DMS53 treated with DMSO at 0.1 percent for 48 hours (cell line): Measurements from ENCODE around the gene KLHDC4.

Experiments
- DNase-seq: peaks from one replicate; lab custom pipeline; 2025; ENCODE audit not compliant: unreplicated experiment; lab: John Stamatoyannopoulos, UW

Gene KLHDC4

GRCh38 chr16:87701505-87701921 is 64.3 kb downstream of the KLHDC4 start:
- no peak for DNase-seq

GRCh38 chr16:87701078-87701460 is 64.7 kb downstream of the KLHDC4 start:
- DNase-seq = no peak

GRCh38 chr16:87700406-87701077 is 65.2 kb downstream of the KLHDC4 start:
- DNase-seq = no peak

GRCh38 chr16:87698676-87699199 is 67.0 kb downstream of the KLHDC4 start:
- DNase-seq = no peak

DNA sequence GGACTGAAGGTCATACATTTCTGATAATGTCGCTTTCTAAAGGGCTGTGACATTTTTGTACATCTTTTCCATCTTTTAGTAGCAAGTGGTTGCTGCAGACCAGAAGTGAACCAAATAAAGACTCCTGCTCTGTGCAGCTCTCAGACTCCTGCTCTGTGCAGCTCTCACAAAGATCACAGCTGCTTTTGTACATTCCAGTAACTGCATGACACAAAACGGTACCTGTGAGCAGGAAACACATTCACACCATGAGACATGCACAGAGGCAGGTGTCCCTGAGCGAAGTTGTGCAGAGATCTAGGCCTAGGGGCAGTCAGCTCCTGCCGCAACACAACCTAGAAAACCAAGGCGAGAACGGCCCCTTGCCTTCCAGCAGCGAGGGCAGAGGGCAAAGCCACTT is 67.5 kb downstream of the KLHDC4 start:
- no peak for DNase-seq

- no peak for DNase-seq
These were observed 68.0 kb downstream of the KLHDC4 start for GRCh38 chr16:87697792-87698191.

DNA sequence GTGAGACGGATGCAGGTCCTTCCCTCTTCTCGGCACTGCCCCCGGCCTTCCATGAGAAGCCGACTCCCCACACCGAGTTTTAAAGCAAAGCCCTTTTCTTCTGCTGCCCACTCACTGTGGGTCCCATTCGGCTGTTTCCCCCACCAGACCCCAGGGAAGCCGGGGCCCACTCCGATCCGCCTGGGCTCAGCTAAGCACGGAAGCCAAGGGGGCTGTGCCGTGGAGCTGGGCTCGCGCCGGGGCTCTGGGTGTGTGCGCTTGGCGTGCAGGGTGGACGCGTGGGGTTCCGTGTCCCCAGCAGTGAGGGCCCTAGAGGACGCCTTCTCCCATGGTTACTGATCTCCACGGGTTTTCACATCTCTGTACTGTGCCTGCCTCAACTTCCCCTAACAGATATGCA is 68.5 kb downstream of the KLHDC4 start:
- DNase-seq = no peak

DNA sequence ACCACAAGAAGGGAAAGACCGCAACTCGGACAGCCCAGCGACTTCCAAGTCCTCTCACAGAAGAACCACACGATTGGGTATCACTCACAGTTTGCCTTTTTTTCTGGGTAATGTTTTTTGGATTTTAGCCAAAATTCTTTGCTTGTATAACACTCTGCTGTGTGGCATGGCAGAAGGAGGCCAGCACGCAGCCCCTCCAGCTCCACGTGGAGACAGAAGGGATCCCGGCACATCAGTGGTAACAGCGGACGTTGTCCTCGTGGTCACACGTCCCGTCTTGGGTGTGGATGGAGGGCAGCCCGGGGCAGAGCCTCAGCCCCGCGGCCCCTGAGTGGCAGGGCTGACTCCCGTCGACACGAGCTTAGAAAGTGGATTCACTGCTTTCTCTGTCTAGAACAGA is 69.1 kb downstream of the KLHDC4 start:
- no peak for DNase-seq

GRCh38 chr16:87695534-87695933 is 70.3 kb downstream of the KLHDC4 start:
- DNase-seq = no peak

- DNase-seq = no peak
These were observed 71.2 kb downstream of the KLHDC4 start for GRCh38 chr16:87694441-87695125.

- DNase-seq = no peak
These were observed 72.0 kb downstream of the KLHDC4 start for GRCh38 chr16:87693827-87694226.

- DNase-seq = no peak
These were observed 73.0 kb downstream of the KLHDC4 start for GRCh38 chr16:87692756-87693155.

DNA sequence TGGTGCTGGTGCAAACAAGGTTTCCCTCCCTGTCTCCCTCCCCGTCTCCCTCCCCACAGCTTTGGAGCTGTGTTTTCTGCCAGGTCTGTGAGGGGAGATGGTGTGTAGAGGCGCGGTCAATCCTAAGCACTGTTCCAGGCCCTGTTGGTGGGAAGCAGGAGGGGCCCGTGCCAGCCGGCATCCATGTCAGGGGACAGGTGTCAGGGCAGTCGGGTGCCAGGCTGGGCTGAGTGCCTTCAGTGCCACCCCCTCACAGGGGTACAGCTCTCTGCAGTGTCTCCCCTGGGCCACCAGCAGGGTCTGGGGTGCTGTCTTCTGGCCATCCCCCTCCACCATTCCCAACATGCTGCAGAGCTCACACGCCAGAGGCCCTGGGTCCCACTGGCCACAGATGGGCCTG is 73.6 kb downstream of the KLHDC4 start:
- DNase-seq = no peak

- DNase-seq = no peak
These were observed 74.1 kb downstream of the KLHDC4 start for GRCh38 chr16:87691686-87692079.

DNA sequence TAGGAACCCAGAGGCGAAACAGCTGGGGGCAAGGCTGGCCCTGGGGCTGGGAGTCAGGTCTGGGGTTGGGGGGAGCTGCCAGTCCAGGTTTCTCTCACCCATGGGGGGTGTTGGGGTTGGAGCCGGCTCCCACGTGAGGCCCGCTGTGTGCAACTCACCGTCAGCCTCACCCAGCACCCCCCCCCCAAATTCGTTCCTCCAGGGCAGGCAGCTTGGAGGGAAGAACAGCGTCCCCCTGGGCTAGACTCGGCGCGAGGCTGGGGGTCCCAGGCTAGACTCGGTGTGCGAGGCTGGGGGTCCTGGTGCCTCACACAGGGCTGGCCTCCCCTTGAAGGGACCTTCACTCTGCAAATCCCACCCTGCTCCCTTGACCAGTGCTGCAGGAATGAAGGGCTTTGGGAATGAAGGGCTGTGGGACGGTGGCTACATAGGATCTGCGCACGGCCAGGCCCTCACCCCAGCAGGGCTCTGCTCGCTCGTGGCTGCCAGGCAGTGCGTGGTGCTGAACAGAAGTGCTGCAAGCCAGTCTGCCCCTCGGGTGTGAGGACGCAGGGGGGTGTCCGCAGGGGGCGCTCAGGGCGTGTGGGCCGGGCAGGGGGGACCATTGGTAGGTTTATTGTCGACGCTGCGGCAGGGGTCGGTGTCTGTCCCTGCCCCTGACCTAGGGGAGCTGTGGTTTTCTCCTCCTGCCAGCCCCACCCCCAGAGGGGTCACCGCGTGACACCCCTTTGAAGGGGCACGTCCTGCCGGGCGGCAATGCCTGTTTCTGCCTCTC is 74.7 kb downstream of the KLHDC4 start:
- DNase-seq = no peak

GRCh38 chr16:87689956-87690465 is 75.8 kb downstream of the KLHDC4 start:
- no peak for DNase-seq

- DNase-seq = no peak
These were observed 76.6 kb downstream of the KLHDC4 start for GRCh38 chr16:87688876-87689815.

- no peak for DNase-seq
These were observed 77.7 kb downstream of the KLHDC4 start for GRCh38 chr16:87687998-87688529.

DNA sequence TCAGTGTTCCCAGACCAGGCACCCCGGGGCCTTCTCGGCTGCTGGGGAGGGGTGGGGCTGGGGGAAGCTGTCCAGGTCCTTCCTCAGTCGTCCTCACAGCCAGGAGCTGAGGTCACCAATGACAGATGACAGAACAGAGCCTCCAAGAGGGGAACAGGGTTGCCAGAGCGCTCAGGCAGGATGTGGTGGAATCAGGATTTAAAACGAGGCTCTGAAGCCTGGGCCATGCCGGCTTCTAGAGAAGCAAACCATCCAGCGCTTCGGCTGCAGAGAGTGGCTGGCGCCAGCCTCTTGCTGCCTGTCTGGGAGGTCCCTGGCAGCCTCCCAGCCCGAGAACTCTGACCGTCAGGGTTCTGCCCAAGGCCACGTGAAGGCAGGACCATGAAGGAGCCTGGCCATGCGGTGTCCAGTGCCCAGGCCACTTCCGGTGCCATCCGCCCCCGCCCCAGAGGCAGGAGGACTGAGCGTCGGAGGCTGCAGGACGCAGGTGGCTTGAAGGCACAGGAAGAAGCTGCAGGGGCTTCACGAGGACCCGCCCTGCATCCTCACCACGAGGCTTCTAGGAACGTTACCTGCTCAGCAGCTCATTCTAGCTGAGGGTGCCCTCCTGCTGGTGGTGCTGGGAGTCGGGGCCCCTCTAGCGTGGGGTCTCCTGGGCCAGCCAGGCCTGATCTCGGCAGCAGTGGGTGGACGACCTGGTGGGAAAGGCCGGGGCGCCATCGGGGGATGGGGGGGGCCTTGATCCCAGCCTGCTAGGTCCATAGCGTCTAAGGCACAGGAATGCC is 78.5 kb downstream of the KLHDC4 start:
- DNase-seq = no peak
